Measurements from ENCODE around the gene KCNC1.

GRCh38 chr11:17696741-17697140 is 37.8 kb upstream of the KCNC1 start:
- no peak for TF ChIP-seq CTCF (IDR thresholded peaks at IDR 0.05; ENCODE audit: low read length)
- TF ChIP-seq EZH2 (IDR thresholded peaks at IDR 0.05; ENCODE audit: borderline replicate concordance, low read length): no peak

Measured in OCI-LY1 (cell line).